SJSA1 (cell line): ENCODE results near the gene RGS6. TPM values are rescaled to one million over a fixed set of nuclear protein-coding genes. Genes with fewer than 3 reads are reported as not detected.

ENCODE experiments used
- DNase-seq, 2 experiments: peaks; one replicate each; pipeline ENCODE4 v3.0.0-alpha.2; 2015 to 2020; ENCODE audit warnings: low spot score in 2 of 2, low read depth in 1 of 2
- H3K27ac ChIP-seq: fragments of 250-450 bp; sonication (Bioruptor Pico); 2 replicates; pipeline ENCODE4 v1.5.1; 2020; ENCODE audit warnings: mild to moderate bottlenecking, moderate library complexity
- H3K27me3 ChIP-seq: fragments of 250-450 bp; sonication (Bioruptor Pico); replicated peaks from 2 replicates; pipeline ENCODE4 v1.5.1; 2020; ENCODE audit warnings: mild to moderate bottlenecking, moderate library complexity
- H3K36me3 ChIP-seq: fragments of 250-450 bp; sonication (Bioruptor Pico); 2 replicates; pipeline ENCODE4 v1.5.1; 2020; ENCODE audit warnings: mild to moderate bottlenecking
- H3K4me1 ChIP-seq: fragments of 250-450 bp; sonication (Bioruptor Pico); replicated peaks from 2 replicates; pipeline ENCODE4 v1.6.1; 2021; ENCODE audit warnings: mild to moderate bottlenecking
- H3K4me3 ChIP-seq: fragments of 250-450 bp; sonication (Bioruptor Pico); 2 replicates; pipeline ENCODE4 v1.5.1; 2020; ENCODE audit warnings: mild to moderate bottlenecking
- H3K9me3 ChIP-seq: fragments of 250-450 bp; sonication (Bioruptor Pico); replicated peaks from 2 replicates; pipeline ENCODE4 v1.5.1; 2020; ENCODE audit warnings: mild to moderate bottlenecking
- total RNA-seq: library from RNA; depleted of rRNA; stranded (reverse); fragments of >200 nt; shearing (Covaris generic); gene quantifications from 2 replicates; pipeline ENCODE4 v1.2.3, GENCODE V29; 2014

Gene RGS6
- total RNA-seq, 1 experiment from 2014 or later = not detected

DNA sequence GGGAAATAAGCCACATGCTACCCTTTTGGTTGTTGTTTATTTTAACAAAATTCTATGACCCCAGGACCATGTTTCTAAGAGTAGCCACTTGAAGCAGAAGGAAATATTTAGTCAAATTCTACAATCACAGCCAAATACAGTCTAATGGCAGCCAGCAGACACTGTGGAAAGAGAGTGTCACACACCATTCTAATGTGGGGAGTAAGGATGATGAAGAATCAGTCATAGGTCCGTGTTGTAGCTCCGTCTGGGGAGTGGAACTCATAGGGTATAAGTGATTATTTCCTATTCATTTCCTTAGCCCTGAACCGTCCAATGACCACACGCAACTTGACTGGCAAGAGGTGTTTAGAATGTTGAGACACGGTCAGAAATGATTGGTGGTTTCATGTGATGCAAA is 500.5 kb downstream of the RGS6 start:
- Histone ChIP-seq H3K4me3 (no peak overlapping the region), H3K4me1 (no peaks in the 10 kb centered on the region), H3K36me3 (no peaks in the 10 kb centered on the region), H3K27me3 (no peaks in the 10 kb centered on the region; the same call in 1 of the 2 replicates), H3K9me3 (no peaks in the 10 kb centered on the region), H3K27ac (no peak overlapping the region)
- DNase-seq = no peak

DNA sequence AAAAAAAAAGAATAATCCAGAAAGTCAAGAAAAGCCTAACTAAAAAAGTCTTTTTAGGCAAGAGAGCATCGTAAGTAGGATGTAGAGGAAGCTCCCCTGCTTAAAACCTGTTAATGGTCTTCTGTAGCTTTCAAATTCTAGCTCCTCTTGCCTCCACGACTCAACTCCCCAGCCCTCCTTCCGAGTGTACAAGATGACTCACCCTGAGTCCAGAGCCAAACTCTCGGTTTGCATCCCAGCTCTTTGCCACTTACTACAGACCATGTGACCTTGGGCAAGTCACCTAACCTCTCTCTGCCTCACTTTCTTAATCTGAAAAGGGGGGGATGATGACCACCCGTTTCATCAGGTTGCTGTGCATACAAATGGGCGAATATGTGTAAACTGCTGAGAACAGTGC is 501.3 kb downstream of the RGS6 start:
- Histone ChIP-seq H3K9me3 (no peaks in the 10 kb centered on the region), H3K27me3 (no peaks in the 10 kb centered on the region; the same call in 1 of the 2 replicates), H3K4me1 (no peaks in the 10 kb centered on the region), H3K36me3 (no peaks in the 10 kb centered on the region), H3K4me3 (no peak overlapping the region), H3K27ac (no peak overlapping the region)
- DNase-seq = no peak

DNA sequence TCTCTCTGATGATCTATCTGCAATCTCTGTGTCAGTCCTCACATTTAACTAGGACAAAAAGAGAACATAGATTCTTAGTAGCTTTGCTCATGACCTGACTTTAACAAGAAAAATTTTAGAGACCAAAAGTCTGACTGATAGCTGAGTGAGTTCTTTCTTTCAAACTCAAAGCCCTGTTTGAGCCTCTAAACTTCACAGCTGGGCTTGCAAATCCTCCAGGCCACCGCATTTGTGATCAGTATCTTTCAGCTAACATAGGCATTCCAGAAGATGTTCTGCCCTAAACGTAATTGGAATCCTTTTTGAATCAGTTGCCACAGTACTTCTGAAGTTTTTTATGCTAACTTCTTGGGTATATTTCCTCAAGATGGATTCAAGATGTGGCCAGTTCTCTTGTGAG is 502.6 kb downstream of the RGS6 start:
- no peak overlapping the region for H3K4me3 ChIP-seq
- H3K36me3 ChIP-seq = no peaks in the 10 kb centered on the region
- no peak overlapping the region for H3K27ac ChIP-seq
- DNase-seq = no peak
- H3K9me3 ChIP-seq = no peaks in the 10 kb centered on the region
- no peaks in the 10 kb centered on the region; the same call in 1 of the 2 replicates for H3K27me3 ChIP-seq
- no peaks in the 10 kb centered on the region for H3K4me1 ChIP-seq

DNA sequence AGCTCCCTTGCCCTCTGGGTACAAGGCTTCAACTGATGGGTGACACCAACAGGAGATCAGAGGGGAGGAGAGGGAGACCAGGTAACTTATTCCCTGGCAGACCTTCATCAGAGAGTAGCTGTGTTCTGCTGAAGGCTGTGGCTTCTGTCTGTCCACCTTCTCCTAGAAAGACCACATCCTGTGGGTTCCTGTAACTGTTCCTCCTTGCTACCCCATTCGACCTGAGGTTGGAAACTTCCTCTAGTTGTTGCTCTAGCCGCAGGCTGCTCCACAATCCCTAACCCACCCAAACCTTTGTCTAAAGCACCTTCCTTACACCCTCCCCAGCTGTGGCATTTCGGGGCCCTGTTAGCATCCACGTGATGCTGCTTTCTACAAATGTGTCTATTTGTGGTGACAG is 507.5 kb downstream of the RGS6 start:
- DNase-seq = no peak
- Histone ChIP-seq H3K4me3 (no peak overlapping the region), H3K36me3 (no peaks in the 10 kb centered on the region), H3K27me3 (no peaks in the 10 kb centered on the region; the same call in 1 of the 2 replicates), H3K4me1 (no peaks in the 10 kb centered on the region), H3K9me3 (no peaks in the 10 kb centered on the region), H3K27ac (no peak overlapping the region)

DNA sequence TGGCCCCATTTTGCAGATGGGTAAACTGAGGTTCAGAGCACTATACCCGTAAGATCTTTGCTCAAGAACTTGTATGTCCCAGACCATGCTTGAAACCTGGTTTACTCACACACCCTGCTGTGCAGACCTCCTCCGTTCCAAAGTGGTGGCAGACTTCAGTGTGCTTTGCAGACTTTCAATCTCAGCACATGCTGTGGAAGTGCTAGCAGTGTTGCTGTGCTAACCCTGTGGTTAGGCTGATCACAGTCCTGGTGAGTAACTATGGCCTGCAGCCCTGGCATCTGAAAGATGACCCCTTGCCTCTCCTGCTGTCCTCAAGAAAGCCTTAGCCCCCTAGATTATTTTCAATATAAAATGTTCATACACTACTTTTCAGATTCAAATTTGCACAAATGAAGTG is 511.0 kb downstream of the RGS6 start:
- Histone ChIP-seq H3K4me1 (no peaks in the 10 kb centered on the region), H3K36me3 (no peaks in the 10 kb centered on the region)
- no peak for DNase-seq

DNA sequence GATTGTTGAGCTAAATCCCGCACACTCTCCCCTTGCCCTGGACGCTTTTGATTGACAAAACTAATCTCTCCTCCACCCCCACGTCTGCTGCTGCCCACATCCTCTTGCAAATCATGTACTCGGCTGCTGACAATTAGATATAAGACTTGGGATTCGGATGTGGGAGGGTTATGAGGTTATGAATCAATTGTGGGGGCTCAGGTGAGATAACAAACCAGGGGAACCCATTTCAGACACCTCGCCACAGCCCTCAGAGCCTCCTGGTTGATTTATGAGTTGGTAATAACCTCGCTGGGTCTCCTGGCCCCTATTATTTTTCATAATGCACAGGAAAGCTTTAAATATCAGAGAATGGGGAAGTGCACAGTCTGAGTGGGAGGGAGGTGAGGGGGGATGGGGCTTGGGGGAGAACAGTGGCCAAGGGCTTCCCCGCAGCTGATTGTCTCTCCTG is 511.8 kb downstream of the RGS6 start:
- no peak for DNase-seq
- Histone ChIP-seq H3K4me1 (no peaks in the 10 kb centered on the region), H3K27me3 (no peaks in the 10 kb centered on the region), H3K4me3 (no peak overlapping the region), H3K36me3 (no peaks in the 10 kb centered on the region), H3K27ac (no peak overlapping the region), H3K9me3 (no peaks in the 10 kb centered on the region)

More for the DNA sequence above, 511.0 kb downstream of the RGS6 start:
- Histone ChIP-seq H3K27ac (no peak overlapping the region), H3K9me3 (no peaks in the 10 kb centered on the region), H3K4me3 (no peak overlapping the region), H3K27me3 (no peaks in the 10 kb centered on the region)

DNA sequence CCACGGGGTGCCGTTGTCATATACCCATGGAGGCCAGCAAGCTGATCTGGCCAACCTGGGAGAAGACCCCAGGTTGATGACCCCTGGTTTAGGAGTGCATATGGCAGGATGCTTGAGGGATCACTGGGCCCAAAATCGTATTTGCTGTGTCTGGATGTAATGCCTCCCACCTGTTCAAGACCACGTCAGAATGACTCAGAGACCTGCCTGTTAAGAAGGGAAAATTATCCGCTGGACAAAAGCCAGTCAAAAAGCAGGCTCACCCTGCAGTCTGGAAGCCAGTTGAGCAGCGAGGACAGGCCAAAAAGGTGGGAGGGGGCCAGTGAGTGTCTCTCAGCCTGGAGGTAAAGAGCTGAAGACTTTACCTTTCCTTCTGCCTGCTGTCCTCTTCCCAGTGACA is 512.5 kb downstream of the RGS6 start:
- no peaks in the 10 kb centered on the region for H3K27me3 ChIP-seq
- H3K4me3 ChIP-seq = no peak overlapping the region
- no peak overlapping the region for H3K27ac ChIP-seq
- H3K4me1 ChIP-seq = no peaks in the 10 kb centered on the region
- H3K36me3 ChIP-seq = no peaks in the 10 kb centered on the region
- DNase-seq = no peak
- no peaks in the 10 kb centered on the region for H3K9me3 ChIP-seq

DNA sequence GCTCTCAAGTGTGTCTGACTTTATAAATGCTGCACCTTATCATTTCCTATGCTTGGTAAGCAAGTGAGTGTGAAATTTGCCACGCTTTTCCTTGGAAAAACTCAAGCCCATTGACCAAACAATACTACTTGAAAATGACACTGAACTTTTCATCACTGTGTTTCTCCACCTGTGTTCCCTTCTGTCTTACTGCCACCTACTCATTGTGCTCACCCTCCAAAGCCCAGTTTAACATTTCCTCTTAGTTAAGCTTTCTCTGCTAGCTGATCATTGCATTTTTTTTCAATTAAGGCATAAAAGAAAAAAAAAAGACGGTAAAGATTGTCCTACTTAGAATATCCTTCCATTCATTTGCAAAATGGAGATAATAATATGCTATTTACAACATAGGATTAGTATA is 516.0 kb downstream of the RGS6 start:
- no peaks in the 10 kb centered on the region for H3K27me3 ChIP-seq
- no peak overlapping the region for H3K4me3 ChIP-seq
- no peak for DNase-seq
- no peaks in the 10 kb centered on the region for H3K9me3 ChIP-seq
- H3K27ac ChIP-seq = no peak overlapping the region
- no peaks in the 10 kb centered on the region for H3K36me3 ChIP-seq
- no peaks in the 10 kb centered on the region for H3K4me1 ChIP-seq

DNA sequence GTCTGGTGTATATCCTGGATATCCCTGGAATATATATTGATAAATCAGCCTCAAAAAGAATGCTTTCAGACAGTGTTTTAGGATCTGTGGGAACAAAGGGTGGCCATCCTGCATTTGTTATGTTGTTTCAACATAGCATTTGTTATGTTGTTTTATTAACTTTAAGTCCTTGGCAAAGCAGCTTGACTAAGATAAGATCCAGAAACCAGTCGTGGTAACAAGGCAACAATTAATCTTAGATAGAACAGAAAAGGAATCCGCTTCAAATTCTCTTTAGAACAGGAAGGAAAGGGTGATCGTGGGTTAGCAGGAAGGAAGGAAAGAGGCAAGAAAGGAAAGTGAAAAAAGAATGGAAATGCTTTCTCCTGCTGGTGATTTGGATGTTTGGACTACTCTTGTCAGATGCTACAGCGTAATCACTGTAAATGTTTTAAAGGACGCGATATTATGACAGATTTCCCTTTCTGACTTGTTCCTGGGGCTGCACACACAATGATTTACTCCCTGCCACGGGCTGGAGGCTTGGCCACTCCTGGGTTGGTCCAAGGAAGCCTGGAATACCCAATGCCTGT is 518.3 kb downstream of the RGS6 start:
- no peak for DNase-seq
- H3K9me3 ChIP-seq = no peaks in the 10 kb centered on the region
- H3K36me3 ChIP-seq = no peaks in the 10 kb centered on the region
- H3K4me1 ChIP-seq = no peaks in the 10 kb centered on the region
- H3K27me3 ChIP-seq = no peaks in the 10 kb centered on the region
- no peak overlapping the region for H3K27ac ChIP-seq
- H3K4me3 ChIP-seq = no peak overlapping the region

DNA sequence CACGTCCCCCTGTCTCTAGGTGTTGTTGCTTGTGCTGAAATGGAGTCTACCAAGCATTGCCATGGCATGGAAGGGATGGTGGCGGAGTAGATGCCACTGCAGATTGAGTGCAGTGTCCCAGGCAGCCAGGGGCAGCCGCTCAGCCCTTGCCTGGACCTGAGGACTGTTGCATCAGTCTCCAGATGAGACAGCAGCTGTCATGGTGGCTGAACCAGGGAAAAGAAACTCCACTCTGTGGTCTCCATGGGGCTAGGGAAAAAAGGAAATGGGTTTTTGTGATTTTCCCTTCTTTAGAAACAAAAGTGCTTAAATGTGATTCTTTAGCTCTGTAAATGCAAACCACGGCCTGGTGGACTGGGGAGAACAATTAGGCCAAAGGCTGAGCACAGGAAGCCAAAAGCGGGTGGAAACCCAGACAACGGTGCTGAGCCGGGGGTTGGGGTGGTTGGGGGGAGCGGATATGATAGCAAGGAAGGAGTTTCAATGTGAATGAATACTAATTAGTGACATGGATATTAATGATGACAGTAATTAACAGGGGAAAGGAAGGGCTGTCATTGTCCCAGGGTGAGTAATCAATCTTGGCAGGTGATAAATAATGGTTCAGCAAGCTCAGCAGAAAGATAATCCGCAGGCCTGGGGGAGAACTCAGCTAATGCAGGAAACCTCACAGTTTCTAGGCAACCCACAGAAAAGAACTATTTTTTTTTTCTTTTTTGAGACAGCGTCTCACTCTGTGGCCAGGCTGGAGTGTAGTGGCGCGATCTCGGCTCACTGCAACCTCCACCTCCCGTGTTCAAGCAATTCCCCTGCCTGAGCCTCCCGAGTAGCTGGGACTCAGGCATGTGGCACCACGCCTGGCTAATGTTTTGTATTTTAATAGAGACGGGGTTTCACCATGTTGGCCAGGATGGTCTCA is 519.1 kb downstream of the RGS6 start:
- no peak overlapping the region for H3K4me3 ChIP-seq
- H3K27ac ChIP-seq = no peak overlapping the region
- no peaks in the 10 kb centered on the region for H3K9me3 ChIP-seq
- H3K36me3 ChIP-seq = no peaks in the 10 kb centered on the region
- no peak for DNase-seq
- H3K27me3 ChIP-seq = no peaks in the 10 kb centered on the region
- no peaks in the 10 kb centered on the region for H3K4me1 ChIP-seq

DNA sequence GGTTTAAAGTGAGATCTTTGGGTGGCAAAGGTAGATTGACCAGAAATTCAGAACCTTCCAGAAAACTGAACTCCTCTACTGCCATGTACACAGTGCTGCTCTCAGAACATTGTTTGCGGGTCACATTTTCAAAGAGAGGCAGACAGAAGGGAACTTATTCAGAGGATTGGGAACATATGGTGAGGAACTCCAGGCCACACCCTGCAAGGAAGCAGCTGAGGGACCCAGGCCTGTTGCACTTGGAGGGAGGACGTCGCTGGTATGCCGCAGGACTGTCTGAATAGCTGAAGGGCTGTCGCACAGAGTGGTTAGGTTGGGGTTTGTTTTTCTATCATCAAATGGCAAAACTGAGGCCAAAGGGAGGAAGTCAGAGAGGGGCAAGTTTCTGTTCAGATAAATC is 520.5 kb downstream of the RGS6 start:
- DNase-seq = no peak
- Histone ChIP-seq H3K4me1 (no peaks in the 10 kb centered on the region), H3K36me3 (no peaks in the 10 kb centered on the region), H3K27ac (no peak overlapping the region), H3K9me3 (no peaks in the 10 kb centered on the region), H3K27me3 (no peaks in the 10 kb centered on the region), H3K4me3 (no peak overlapping the region)

DNA sequence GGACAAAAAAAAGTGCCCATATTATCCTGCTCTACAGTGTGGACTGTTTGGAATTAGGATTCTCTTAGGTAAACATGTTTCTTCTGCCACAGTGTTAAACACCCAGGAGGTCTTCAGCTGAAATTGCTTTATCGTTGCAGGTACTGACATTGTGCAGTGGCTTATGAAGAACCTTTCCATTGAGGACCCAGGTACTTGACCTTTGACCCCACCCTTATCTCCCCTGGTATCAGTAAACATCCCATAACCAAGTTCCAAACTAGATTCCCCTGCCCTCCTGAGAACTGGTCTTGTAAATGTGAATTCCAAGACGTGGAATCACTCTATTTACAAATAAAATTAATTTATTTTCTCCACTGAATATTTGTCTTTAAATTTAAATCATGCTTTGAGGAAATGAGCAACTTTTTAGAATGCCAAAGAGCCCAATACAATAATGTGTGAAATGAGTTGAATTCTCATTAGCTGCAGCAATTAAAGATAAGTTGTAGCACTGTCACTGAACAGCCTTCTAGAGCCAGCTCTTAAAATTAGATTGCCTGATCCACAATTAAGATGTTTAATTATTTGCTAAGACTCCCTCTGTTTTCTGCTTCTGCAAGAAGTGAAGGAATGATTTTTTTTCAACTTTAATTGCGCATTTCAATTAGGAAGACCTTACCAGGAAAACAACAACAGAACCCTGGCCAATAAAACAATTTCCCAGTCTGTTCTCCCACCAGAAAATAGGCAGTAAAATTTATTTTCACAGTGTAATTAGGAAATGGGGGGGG is 522.3 kb downstream of the RGS6 start:
- no peak overlapping the region for H3K4me3 ChIP-seq
- H3K4me1 ChIP-seq = no peaks in the 10 kb centered on the region
- no peaks in the 10 kb centered on the region for H3K9me3 ChIP-seq
- H3K27me3 ChIP-seq = no peaks in the 10 kb centered on the region
- DNase-seq = no peak
- no peak overlapping the region for H3K27ac ChIP-seq
- H3K36me3 ChIP-seq = no peaks in the 10 kb centered on the region

DNA sequence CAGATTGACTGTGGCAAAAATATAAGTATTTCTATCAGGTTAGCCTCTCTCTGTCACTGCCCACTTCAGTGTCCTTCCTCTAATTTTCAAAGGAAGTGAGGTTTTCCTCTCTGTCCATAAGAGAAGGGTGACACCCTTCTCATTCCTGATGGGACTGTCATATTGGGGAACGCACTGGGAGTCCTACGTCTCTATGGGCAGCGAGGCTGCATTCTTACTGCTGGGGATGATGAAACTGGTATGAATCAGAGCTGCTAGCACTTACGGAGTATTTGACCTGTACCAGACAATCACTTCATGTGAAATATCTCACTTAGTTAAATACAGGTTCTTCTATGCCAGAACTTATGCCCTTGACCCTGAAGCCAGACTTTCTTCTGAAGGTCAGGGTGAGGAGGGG is 525.4 kb downstream of the RGS6 start:
- Histone ChIP-seq H3K4me3 (no peak overlapping the region), H3K27ac (no peak overlapping the region), H3K36me3 (no peaks in the 10 kb centered on the region), H3K27me3 (no peaks in the 10 kb centered on the region), H3K9me3 (no peaks in the 10 kb centered on the region), H3K4me1 (no peaks in the 10 kb centered on the region)
- no peak for DNase-seq

DNA sequence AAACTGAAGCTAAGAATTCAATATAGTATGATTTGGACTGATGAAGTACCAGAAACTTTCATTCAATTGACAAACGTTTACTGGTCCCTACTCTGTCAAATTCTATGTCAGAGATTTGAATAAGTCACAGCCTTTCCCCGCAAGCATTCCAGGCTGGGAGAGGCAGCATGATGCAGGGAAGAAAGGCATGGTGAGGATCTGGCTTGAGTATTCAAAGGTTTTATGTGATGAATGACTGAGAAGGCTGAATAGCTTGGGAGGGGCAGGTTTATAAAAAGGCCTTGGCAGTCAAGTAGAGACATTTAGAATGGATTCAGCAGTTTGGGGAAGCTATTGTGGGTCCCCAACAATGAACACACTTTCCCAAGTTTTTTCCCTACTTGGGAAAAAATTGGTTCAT is 529.8 kb downstream of the RGS6 start:
- H3K27me3 ChIP-seq = no peaks in the 10 kb centered on the region
- H3K4me1 ChIP-seq = peaks cover 4% of the 10 kb centered on the region; the same call in 1 of the 2 replicates
- H3K9me3 ChIP-seq = 0 out of 2 replicates have a peak, but pooled peaks cover 4% of the 10 kb centered on the region
- H3K4me3 ChIP-seq = no peak overlapping the region
- DNase-seq = no peak
- no peak overlapping the region for H3K27ac ChIP-seq
- H3K36me3 ChIP-seq = no peaks in the 10 kb centered on the region
